K562 (cell line): Measurements from ENCODE around the gene NXPH4. TPM values are rescaled to one million over a fixed set of nuclear protein-coding genes. Genes with fewer than 3 reads are reported as not detected.

ENCODE experiments used
- ARID1B ChIP-seq: fragments of 450-650 bp; IDR thresholded peaks from 2 replicates; pipeline ENCODE4 v1.6.1; 2016; ENCODE audit warnings: antibody characterized with exemption, mild to moderate bottlenecking, inconsistent platforms
- ARNT ChIP-seq, 2 experiments: fragments of 450-650 bp; IDR thresholded peaks; 2 replicates each; pipeline ENCODE4 v1.6.1; 2016; ENCODE audit warnings: mild to moderate bottlenecking in 1 of 2
- DNMT1 ChIP-seq: fragments of 450-650 bp; IDR thresholded peaks from 2 replicates; pipeline ENCODE4 v1.6.1; 2016; ENCODE audit warnings: antibody characterized with exemption, mild to moderate bottlenecking
- EHMT2 ChIP-seq: fragments of 450-650 bp; IDR thresholded peaks from 2 replicates; pipeline ENCODE4 v1.6.1; 2018; ENCODE audit warnings: antibody characterized with exemption
- ETV5 ChIP-seq: sonication (generic); formaldehyde crosslinking; IDR thresholded peaks from 2 replicates; pipeline ENCODE4 v1.4.0; 2020; ENCODE audit warnings: low read depth, mild to moderate bottlenecking, missing genetic modification reagents
- NFE2 ChIP-seq: IDR thresholded peaks from 2 replicates; pipeline ENCODE4 v1.6.1; 2014; ENCODE audit warnings: antibody characterized with exemption, low read depth
- NFYB ChIP-seq: IDR thresholded peaks from 2 replicates; pipeline ENCODE4 v1.6.1; 2011; ENCODE audit warnings: mild to moderate bottlenecking, moderate library complexity; ENCODE audit not compliant: insufficient read length; ENCODE audit errors: extremely low read depth
- PHB2 ChIP-seq: fragments of 450-650 bp; IDR thresholded peaks from 2 replicates; pipeline ENCODE4 v1.6.1; 2017; ENCODE audit warnings: low read depth
- POLR2G ChIP-seq: fragments of 200-400 bp; formaldehyde crosslinking; IDR thresholded peaks from 2 replicates; pipeline ENCODE4 v1.6.1; 2017; ENCODE audit warnings: low read depth, mild to moderate bottlenecking, antibody characterized with exemption, low read length, moderate library complexity
- POLR3G ChIP-seq: IDR thresholded peaks from 2 replicates; pipeline ENCODE4 v1.6.1; 2011; ENCODE audit not compliant: insufficient read length, insufficient replicate concordance; ENCODE audit errors: extremely low read depth
- RBM39 ChIP-seq: fragments of 200-400 bp; formaldehyde crosslinking; optimal IDR thresholded peaks from 2 replicates; pipeline ENCODE3; 2018; ENCODE audit warnings: low read depth, low read length
- SMARCE1 ChIP-seq: fragments of 450-650 bp; IDR thresholded peaks from 2 replicates; pipeline ENCODE4 v1.7.1; 2016; ENCODE audit warnings: mild to moderate bottlenecking
- SUPT5H ChIP-seq: fragments of 450-650 bp; IDR thresholded peaks from 2 replicates; pipeline ENCODE4 v1.6.1; 2016
- ZC3H11A ChIP-seq: IDR thresholded peaks from 2 replicates; pipeline ENCODE4 v1.6.1; 2012; ENCODE audit warnings: low read depth, low read length, improper control_type of control experiment
- ZC3H8 ChIP-seq: fragments of 450-650 bp; IDR thresholded peaks from 2 replicates; pipeline ENCODE4 v1.6.1; 2017
- ZNF184 ChIP-seq: sonication (generic); formaldehyde crosslinking; IDR thresholded peaks from 2 replicates; pipeline ENCODE4 v1.5.0; 2020; ENCODE audit warnings: missing genetic modification reagents
- polyA plus RNA-seq, 8 experiments: library from polyadenylated mRNA; depleted of rRNA in 4 of 8; stranded (reverse) in 5 of 8; unstranded in 3 of 8; fragments of >200 nt; fragmentation: Nextera tagmentation in 2 of 8; fragmentation: Illumina TruSeq in 1 of 8; extraction: Ambion mirVana in 2 of 8; extraction: Trizol in 1 of 8; gene quantifications; 2 replicates each; pipeline versions ENCODE4 v1.2.1 to v1.2.3, GENCODE V29; 2011 to 2014; ENCODE audit warnings: inconsistent platforms in 1 of 8, missing spikeins in 1 of 8
- total RNA-seq, 7 experiments: library from RNA; depleted of rRNA in 6 of 7; stranded (reverse); fragments of >200 nt in 6 of 7; fragmentation: Illumina TruSeq in 2 of 7; extraction: Trizol in 2 of 7; gene quantifications; 2 replicates each; pipeline versions ENCODE4 v1.2.1 to v1.2.3, GENCODE V29; 2011 to 2021; ENCODE audit warnings: low replicate concordance in 1 of 7
- TF ChIP-seq, protein P1 (sequence below): fragments of 200-800 bp; sonication (Bioruptor generic); IDR thresholded peaks from 2 replicates; pipeline ENCODE4 v1.6.1; 2017; ENCODE audit warnings: missing genetic modification characterization, missing compliant biosample characterization
- TF ChIP-seq, protein P2 (sequence below): fragments of 250-450 bp; sonication (Bioruptor Pico); IDR thresholded peaks from 2 replicates; pipeline ENCODE4 v1.9.0; 2021; ENCODE audit warnings: mild to moderate bottlenecking, inconsistent platforms
- TF ChIP-seq, protein P3 (sequence below), 2 experiments: fragments of 450-650 bp; IDR thresholded peaks; 2 replicates each; pipeline ENCODE4 v1.6.1; 2016

NXPH4 gene
- total and polyA plus RNA-seq, 9 of the 15 experiments (the other 6 are each of a cell fraction or from before 2014, with no cell fraction given), result 0.49 to 2.7 (median 1.1) TPM; not detected in 4

DNA sequence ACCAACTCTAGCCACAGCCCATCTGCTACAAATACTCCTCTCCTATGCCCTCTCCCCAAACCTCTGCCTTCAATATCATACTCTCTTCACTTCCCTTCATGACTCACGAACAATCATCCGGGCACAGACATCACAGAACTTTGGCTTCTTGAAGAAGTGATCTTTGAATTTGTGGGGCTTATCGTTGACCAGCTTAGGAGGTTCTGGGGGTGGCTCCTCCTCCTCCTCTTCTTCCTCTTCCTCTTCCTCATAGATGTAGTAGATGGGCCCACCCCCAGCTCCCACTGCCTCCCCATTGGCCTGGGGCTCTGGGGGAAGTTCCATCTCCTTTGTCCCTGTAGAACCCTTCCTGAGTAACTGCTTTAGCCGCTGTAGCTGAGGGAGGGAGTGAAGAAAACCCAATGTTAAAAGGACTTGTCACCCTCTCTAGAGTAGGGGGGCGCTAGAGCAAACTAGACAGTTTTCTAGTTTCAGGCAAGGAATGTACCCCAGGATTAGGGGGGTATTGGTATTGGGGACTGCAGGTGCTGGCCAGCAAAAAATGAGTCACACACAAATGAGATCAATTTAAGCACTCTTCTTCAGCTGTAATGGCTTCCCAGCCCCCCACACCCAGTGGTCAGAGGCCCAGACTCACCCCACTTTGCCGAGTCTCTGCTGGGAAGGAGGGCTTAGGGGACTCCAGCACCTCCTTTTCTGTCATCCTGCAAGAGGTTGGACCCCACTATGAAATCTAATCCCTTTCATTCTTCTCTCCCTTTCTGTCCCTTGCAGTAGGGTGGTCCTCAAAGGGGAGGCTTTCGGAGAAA is 32.5 kb downstream of the NXPH4 start (continued):
- TF ChIP-seq, protein P1, sequence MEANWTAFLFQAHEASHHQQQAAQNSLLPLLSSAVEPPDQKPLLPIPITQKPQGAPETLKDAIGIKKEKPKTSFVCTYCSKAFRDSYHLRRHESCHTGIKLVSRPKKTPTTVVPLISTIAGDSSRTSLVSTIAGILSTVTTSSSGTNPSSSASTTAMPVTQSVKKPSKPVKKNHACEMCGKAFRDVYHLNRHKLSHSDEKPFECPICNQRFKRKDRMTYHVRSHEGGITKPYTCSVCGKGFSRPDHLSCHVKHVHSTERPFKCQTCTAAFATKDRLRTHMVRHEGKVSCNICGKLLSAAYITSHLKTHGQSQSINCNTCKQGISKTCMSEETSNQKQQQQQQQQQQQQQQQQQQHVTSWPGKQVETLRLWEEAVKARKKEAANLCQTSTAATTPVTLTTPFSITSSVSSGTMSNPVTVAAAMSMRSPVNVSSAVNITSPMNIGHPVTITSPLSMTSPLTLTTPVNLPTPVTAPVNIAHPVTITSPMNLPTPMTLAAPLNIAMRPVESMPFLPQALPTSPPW (CRISPR knock-in tag), result peak; percentile 46
- no peak for TF ChIP-seq POLR2G
- TF ChIP-seq SMARCE1, result 0 out of 2 replicates have a peak, but pooled peaks have one; percentile 15
- TF ChIP-seq ARID1B, result peak; percentile 62; the same call in 1 of the 2 replicates
- no peak for TF ChIP-seq PHB2
- TF ChIP-seq NFYB, result peak; percentile 26
- TF ChIP-seq ZC3H8, result no peak
- no peak for TF ChIP-seq ETV5 (CRISPR knock-in tag)
- no peak for TF ChIP-seq POLR3G
- TF ChIP-seq SUPT5H, result no peak
- TF ChIP-seq, protein P2, sequence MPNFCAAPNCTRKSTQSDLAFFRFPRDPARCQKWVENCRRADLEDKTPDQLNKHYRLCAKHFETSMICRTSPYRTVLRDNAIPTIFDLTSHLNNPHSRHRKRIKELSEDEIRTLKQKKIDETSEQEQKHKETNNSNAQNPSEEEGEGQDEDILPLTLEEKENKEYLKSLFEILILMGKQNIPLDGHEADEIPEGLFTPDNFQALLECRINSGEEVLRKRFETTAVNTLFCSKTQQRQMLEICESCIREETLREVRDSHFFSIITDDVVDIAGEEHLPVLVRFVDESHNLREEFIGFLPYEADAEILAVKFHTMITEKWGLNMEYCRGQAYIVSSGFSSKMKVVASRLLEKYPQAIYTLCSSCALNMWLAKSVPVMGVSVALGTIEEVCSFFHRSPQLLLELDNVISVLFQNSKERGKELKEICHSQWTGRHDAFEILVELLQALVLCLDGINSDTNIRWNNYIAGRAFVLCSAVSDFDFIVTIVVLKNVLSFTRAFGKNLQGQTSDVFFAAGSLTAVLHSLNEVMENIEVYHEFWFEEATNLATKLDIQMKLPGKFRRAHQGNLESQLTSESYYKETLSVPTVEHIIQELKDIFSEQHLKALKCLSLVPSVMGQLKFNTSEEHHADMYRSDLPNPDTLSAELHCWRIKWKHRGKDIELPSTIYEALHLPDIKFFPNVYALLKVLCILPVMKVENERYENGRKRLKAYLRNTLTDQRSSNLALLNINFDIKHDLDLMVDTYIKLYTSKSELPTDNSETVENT (CRISPR knock-in tag), result no peak
- no peak for TF ChIP-seq ARNT (IDR thresholded peaks at IDR 0.05)
- TF ChIP-seq ZNF184 (CRISPR knock-in tag), result no peak
- no peak for TF ChIP-seq RBM39
- TF ChIP-seq DNMT1, result no peak
- TF ChIP-seq, protein P3, sequence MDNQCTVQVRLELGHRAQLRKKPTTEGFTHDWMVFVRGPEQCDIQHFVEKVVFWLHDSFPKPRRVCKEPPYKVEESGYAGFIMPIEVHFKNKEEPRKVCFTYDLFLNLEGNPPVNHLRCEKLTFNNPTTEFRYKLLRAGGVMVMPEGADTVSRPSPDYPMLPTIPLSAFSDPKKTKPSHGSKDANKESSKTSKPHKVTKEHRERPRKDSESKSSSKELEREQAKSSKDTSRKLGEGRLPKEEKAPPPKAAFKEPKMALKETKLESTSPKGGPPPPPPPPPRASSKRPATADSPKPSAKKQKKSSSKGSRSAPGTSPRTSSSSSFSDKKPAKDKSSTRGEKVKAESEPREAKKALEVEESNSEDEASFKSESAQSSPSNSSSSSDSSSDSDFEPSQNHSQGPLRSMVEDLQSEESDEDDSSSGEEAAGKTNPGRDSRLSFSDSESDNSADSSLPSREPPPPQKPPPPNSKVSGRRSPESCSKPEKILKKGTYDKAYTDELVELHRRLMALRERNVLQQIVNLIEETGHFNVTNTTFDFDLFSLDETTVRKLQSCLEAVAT (IDR thresholded peaks at IDR 0.05), result no peak
- no peak for TF ChIP-seq EHMT2
- TF ChIP-seq NFE2, result no peak
- no peak for TF ChIP-seq ZC3H11A
